Renal pelvis (tissue), 3 donors: ENCODE measurements around the gene PSEN2. TPM values are rescaled to one million over a fixed set of nuclear protein-coding genes. Genes with fewer than 3 reads are reported as not detected.

Source experiments
- polyA plus RNA-seq, 3 donors: library from polyadenylated mRNA; unstranded; fragments of 120-200 nt; gene quantifications; one replicate each; pipeline ENCODE4 v1.2.1, GENCODE V29; 2013; ENCODE audit not compliant: insufficient read length in 3 of 3

The PSEN2 gene
- polyA plus RNA-seq, 3 donors = 15.7 to 20.8 (median 20.3) TPM

Other genes with a start within 250 kb of the PSEN2 start
- gene ITPKB, start 131.3 kb upstream of the PSEN2 start, polyA plus RNA-seq = 10 to 100 TPM; 23.8 to 25.5 (median 25.0) TPM
- gene COQ8A, start 69.7 kb downstream of the PSEN2 start, polyA plus RNA-seq = 10 to 100 TPM; 32.2 to 39.2 (median 35.4) TPM